Kidney capillary endothelial cell (primary cell): ENCODE results near the gene ZNF101.
"Not testable (repeated sequence)": the region's sequence is repeated elsewhere in the genome, so short reads cannot be mapped to it uniquely, and the experiment has no call there.

Experiments used
- DNase-seq: peaks from one replicate; pipeline ENCODE4 v3.0.0-alpha.2; 2018; ENCODE audit warnings: low spot score

The ZNF101 gene

DNA sequence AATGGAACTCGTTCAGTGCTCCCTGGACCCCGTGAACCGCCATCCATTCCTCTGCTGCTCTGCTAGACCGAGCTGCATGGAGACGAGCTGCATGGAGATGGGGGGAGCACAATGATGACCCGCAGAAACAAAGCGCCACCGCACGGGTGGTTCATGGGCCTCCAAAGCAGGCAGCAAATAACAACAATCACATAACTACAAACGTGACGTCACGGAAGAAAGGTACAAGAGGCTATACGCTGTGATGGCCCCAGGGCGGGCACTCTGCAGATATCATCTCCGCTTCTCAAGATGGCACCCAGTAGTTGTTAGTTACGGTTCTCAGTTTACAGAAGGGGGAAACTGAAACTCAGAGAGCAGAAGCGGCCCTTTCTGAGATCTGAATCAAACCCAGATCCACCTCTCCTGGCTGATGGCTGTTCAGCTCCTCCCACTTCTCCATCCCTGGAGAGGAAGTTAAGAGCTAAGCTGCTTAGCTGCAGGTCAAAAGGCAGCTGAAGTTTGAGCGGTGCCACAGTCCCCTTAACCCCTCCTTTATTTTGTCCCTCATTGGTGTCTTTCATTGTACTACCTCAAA, 6.9 kb upstream of the ZNF101 start:
- DNase-seq, result no peak

DNA sequence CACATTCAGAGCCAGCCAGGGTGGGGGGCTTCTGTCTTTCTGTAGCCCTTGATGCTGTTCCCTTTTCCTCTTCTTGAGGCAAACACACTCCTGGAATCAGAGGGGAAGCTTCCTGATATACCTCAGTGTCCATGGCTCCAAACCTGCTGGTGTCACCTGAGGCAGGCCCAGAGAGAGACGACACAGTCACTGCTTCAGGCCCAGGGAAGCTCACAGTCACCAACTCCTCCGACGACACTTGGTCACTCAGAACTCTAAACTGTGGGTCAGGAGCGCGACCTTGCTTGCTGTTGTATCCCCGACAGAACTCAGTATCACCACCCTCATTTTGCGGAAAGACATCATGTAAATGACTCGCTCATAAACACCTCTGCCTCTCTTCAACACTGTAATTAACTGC, 6.3 kb upstream of the ZNF101 start:
- DNase-seq, result no peak

DNA sequence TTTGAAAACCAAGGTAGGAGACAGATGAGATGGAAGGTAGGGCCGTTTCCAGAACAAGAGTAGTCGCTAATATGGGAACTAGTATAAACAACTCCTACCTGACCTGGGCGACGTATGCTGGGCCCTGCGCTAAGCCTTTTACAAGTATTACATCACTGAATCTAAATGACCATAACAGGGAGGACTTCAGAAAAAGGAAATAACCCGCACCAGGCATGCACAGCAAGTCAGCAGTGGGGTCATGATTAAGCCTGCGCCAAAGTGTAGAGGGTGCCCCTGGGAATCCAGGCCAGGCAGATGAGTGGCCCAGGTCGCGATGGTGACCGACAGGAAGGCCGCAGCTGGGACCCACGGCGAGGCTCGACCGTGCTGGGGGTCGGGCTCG, 5.8 kb upstream of the ZNF101 start:
- DNase-seq, result peak; percentile 6

DNA sequence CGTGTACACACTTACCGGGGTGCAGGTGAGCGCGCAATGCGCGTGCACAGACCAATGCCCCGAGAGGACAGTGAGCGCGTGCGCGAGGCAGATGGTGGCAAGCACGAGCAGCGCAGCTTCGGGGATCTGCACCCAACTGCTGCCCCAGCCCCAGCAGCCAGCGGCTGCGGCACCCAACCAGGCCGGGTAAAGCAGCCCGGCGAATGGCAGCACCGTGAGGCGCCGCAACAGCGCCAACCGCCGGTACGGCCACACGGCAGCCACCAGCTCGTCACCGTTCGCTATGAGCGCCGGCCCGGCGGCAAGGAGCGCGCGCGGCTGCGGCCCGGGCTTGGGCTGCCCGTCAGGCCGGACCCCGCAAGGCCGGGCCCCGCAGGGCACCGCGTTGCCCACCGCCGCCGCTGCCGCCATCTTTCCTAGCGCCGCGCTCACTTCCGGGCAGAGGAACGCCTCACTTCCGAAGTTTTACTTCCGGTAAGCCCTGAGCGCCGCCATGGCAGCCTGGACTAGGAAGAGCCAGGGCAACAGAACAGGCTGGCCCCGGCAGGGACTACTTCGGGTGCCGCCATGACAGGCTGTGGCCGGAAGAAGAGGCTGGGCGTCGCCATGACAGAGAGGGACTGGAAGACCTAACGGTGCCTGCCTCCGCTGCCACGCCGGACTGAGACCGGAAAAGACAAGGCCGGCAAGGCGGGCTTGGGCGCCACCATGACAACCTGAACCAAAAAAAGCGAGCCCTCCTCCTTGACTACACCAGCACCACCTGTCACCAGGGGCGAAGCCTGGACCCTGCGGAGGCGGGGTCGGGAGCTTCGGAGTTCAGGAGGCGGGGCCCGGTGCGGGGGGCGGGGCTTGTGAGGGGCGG, 5.2 kb upstream of the ZNF101 start, which contains the start of gene ATP13A1:
Gene ATP13A1 (minus strand): TSS at position 421 of the 865 bp plus-strand sequence. CDS start 10 bp downstream, at position 411.
- peak; percentile 93 for DNase-seq

DNA sequence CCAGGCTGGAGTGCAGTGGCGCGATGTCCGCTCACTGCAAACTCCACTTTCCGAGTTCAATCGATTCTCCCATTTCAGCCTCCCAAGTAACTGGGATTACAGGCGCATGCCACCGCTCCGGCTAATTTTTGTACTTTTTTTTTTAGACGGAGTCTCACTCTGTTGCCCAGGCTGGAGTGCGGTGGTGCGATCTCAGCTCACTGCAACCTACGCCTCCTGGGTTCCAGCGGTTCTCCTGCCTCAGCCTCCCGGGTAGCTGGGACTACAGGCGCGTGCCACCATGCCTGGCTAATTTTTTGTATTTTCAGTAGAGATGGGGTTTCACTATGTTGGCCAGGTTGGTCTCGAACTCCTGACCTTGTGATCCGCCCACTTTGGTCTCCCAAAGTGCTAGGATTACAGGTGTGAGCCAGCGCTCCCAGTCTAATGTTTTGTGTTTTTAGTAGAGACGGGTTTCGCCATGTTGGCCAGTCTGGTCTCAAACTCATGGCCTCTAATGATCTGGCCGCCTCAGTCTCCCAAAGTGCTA, 3.2 kb upstream of the ZNF101 start:
- DNase-seq, result not testable (repeated sequence)

DNA sequence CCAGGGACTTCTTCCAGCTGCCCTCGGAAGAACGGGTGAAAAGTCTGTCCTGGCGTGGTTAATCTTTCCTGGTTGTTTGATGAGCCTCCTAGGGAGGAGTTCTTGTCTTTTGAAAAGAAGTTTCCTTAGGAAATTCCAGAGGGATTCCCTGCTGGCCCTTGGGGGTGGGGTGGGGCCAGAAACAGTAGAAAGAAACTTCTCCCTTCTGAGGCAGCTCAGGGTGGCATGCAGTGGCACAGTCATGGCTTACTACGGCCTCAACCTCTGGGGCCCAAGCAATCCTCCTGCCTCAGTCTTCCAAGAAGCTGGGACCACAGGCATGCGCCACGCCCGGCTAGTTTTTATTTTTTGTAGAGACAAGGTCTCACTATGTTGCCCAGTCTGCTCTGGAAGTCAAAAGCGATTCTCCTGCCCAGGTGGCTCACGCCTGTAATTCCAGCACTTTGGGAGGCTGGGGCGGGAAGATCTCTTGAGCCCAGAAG, 1.5 kb downstream of the ZNF101 start:
- no peak for DNase-seq

DNA sequence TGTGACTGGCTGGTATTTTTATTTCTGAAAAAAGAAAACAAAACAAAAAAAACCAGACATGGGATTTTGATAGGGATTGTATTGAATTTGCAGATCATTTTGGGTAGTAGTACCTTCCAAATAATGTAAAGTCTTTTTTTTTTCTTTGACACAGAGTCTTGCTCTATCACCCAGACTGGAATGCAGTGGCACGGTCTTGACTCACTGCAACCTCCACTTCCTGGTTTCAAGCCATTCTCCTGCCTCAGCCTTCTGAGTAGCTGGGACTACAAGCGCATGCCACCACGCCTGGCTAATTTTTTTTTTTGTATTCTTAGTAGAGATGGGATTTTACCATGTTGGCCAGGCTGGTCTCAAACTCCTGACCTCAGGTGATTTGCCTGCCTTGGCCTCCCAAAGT, 4.2 kb downstream of the ZNF101 start:
- DNase-seq, result no peak

DNA sequence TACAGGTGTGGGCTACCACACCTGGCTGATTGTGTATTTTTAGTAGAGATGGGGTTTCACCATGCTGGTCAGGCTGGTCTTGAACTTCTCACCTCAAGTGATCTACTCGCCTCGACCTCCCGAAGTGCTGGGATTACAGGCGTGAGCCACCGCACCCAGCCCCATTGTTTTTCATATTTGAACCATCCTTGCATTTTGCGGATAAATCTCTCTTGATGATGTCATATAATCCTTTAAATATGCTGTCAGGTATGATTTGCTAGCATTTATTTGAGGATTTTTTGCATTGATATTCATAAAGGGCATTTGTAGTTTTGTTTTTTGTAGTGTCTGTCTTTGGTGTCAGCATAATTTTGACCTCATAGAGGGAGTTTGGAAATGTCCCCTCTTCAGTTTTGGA, 5.7 kb downstream of the ZNF101 start:
- no peak for DNase-seq

DNA sequence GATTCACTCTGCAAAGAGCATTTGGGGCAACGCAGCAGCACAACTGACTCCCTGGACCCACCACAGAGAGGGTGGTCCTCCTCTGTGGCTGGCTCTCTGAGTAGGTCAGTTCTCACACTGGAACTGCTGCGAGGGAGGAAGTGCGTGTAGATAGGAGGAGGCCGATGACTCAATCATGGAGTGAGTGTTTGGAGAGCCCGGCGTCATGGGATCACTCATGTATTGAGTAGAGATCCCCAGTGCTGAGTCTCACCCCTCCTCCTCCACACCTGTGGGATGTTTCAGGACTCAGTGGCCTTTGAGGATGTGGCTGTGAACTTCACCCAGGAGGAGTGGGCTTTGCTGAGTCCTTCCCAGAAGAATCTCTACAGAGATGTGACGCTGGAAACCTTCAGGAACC, 8.9 kb downstream of the ZNF101 start:
- no peak for DNase-seq

DNA sequence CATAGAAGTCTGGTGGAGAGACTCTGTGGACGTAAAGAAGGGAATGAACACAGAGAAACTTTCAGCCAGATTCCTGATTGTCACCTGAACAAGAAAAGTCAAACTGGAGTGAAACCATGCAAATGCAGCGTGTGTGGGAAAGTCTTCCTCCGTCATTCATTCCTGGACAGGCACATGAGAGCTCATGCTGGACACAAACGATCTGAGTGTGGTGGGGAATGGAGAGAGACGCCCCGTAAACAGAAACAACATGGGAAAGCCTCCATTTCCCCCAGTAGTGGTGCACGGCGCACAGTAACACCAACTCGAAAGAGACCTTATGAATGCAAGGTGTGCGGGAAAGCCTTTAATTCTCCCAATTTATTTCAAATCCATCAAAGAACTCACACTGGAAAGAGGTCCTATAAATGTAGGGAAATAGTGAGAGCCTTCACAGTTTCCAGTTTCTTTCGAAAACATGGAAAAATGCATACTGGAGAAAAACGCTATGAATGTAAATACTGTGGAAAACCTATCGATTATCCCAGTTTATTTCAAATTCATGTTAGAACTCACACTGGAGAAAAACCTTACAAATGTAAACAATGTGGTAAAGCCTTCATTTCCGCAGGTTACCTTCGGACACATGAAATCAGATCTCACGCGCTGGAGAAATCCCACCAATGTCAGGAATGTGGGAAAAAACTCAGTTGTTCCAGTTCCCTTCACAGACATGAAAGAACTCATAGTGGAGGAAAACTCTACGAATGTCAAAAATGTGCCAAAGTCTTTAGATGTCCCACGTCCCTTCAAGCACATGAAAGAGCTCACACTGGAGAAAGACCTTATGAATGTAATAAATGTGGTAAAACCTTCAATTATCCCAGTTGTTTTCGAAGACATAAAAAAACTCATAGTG, 10.8 kb downstream of the ZNF101 start:
- DNase-seq, result no peak

DNA sequence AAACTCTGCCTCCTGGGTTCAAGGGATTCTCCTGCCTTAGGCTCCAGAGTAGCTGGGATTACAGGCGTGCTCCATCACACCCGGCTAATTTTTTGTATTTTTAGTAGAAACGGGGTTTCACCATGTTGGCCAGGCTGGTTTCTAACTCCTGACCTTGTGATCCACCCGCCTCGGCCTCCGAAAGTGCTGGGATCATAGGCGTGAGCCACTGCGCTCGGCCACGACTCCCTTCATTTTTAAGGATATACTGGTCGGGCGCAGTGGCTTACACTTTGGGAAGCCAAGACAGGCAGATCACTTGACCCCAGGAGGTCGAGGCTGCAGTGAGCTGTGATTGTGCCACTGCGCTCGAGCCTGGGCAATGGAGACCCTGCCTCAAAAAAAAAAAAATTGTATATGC, 17.5 kb downstream of the ZNF101 start:
- DNase-seq, result not testable (repeated sequence)

DNA sequence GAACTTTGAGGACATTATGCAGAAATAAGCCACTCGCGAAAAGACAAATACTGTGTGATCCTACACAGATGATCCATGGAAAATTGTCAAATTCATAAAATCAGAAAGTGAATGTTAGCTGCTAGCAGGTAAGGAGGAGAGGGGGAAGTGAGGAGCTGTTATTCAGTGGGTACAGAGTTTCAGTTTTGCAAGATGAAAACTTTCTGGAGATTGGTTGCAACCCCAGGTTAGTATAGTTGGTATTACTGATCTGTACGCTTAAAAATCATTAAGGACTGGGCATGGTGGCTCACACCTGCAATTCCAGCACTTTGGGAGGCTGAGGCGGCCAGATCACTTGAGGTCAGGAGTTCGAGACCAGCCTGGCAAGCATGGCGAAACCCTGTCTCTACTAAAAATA, 17.9 kb downstream of the ZNF101 start:
- no peak for DNase-seq

DNA sequence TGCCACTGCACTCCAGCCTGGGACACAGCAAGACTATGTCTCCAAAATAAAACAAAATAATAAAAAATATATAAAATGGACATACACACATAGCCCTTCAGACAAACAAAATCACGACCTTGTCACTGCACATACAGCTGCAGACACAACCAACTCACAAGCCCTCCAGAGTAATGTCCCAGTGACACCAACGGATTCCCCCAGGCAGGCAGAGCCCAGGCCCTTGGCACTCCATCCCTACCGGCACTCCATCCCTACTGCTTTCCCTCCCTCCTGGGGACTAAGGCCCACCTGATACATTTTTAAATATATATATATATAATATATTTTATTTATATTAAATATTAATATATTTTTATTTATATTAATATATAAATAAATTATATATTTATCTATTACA, 18.5 kb downstream of the ZNF101 start:
- no peak for DNase-seq

DNA sequence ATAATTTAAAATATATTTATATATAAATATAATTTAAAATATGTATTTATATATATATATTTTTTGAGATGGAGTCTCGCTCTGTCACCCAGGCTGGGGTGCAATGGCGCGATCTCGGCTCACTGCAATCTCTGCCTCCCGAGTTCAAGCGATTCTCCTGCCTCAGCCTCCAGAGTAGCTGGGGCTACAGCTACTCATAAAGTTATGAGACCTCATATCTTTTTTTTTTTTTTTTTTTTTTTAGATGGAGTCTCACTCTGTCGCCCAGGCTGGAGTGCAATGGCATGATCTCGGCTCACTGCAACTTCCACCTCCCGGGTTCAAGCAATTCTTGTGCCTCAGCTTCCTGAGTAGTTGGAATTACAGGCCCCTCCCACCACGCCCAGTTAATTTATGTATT, 20.4 kb downstream of the ZNF101 start:
- not testable (repeated sequence) for DNase-seq

DNA sequence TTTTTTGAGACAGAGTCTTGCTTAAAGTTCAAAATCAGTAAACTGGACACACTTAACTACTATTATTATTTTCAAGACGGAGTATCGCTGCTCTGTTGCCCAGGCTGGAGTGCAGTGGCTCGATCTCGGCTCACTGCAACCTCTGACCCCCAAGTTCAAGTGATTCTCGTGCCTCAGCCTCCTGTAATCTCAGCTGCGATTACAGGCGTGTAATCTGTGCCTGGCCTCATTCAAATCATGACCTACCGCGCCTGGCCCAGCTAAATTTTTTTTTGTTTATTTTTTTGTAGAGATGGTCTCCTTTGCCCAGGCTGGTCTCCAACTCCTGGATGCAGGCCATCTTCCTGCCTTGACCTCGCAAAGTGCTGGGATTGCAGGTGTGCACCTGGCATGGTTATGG, 23.0 kb downstream of the ZNF101 start:
- DNase-seq, result no peak

DNA sequence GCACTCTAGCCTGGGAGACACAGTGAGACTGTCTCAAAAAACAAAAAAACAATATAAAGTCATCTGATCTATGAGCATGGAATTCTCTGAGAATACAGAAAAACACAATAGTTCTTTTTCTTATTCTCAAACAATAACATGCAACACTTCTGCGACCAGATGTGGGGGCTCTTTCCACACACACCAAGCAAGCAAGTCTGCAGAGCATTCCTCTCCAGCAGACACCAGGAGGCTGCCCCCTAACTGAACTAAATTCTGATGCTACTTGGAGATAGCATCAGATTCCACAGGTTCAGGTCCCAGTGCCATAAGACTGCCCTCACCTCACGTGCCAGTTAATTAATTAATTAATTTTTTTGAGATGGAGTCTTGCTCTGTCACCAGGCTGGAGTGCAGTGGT, 27.7 kb downstream of the ZNF101 start:
- no peak for DNase-seq

DNA sequence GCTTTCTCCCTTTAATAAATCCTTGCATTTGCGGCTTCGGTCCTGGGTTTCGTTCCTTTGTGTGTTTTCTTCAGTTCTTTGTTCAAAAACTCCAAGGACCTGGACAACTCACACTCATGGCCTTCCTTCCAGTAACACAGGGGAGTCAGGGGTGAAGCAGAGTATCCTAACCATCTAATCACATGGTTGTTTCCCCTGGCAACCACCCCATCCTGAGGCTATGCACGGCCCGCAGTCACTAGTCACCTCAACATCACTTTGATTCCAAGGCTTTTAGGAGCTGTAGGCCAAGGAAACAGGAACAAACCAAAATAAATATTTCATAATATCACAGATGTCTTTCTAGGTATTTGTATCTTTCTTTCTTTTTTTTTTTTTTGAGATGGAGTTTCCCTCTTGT, 28.9 kb downstream of the ZNF101 start:
- DNase-seq, result no peak

DNA sequence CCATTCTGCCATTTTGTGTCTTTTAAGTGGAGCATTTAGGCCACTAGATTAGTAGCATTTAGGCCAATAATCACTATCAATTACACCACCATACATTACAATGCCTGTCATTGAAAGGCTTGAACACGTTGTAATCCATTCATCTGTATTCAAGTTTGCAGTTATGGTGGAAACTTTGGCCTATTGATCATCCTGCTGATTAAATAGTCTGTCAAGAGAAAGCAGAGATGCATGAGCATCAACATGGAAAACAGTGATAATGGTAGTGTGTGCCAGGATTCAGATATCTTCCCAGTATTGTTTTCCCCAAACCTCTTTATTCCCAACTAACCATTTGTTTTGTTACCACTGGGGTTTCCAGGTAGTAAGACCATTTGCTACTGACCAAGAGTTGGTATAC, 31.9 kb downstream of the ZNF101 start:
- not testable (repeated sequence) for DNase-seq

DNA sequence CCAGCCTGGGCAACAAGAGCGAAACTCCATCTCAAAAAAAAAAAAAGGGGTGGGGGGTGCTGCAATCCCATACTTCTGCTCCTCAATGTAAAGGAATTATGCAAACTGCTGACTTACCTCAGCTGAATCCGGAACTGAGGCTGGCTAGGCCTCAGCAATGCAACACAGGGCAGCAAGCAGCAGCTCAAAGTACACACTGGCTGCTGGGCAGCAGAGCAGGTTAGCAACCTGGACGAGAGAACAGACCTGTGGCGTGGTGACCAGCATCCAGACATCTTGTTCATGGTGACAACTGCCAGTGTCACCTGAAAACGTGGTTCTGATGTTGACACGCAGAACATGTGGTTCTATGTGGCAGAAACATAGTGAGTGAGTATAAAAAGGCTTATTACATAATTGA, 36.2 kb downstream of the ZNF101 start:
- no peak for DNase-seq

DNA sequence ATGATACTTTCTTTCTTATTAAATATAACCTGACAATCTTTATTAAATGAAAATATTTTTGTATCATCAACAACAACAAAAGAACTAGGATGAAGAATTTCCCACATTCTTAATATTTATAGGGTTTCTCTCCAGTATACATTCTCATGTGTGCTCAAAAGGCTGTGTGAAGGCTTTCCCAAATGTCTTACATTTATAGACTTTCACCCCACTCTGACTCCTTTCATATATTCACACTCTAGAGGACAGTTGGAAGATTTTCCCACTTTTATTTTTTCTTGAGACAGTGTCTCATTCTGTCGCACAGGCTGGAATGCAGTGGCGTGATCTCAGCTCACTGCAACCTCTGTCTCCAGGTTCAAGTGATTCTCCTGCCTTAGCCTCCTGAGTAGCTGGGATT, 41.9 kb downstream of the ZNF101 start:
- DNase-seq, result no peak

DNA sequence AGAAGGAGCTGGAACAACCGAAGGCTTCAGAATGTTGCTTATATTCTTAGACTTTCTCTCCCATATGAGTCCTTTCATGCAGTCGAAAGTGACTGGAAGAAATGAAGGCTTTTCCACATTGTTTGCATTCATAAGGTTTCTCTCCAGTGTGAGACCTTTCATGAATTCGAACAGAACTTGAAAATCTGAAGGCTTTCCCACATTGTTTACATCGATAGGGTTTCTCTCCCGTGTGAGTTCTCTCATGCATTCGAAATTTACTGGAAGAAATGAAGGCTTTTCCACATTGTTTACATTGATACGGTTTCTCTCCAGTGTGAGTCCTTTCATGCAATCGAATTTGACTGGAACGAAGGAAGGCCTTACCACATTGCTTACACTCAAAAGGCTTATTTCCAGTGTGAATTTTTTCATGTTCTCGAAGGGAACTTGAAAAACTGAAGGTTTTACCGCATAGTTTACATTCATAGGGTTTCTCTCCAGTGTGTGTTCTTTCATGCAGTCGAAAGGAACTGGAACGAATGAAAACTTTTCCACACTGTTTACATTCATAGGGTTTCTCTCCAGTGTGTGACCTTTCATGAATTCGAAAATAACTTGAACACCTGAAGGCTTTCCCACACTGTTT, 42.8 kb downstream of the ZNF101 start:
- DNase-seq, result no peak
